ENCODE measurements around the gene RTBDN.
"Not testable (repeated sequence)": the region's sequence is repeated elsewhere in the genome, so short reads cannot be mapped to it uniquely, and the experiment has no call there.

- not testable (repeated sequence) for TF ChIP-seq EZH2 (IDR thresholded peaks at IDR 0.05; ENCODE audit: insufficient read depth, poor library complexity, severe bottlenecking); EZH2phosphoT487 (IDR thresholded peaks at IDR 0.05; ENCODE audit: insufficient read depth, low read depth)
Observed at GRCh38 chr19:12817188-12817587, 17.2 kb downstream of the RTBDN start.
